ENCODE data around the gene BSDC1. TPM values are rescaled to one million over a fixed set of nuclear protein-coding genes. Genes with fewer than 3 reads are reported as not detected.

The BSDC1 gene
- total RNA-seq, 1 experiment from 2014 or later = 33.2 TPM

DNA sequence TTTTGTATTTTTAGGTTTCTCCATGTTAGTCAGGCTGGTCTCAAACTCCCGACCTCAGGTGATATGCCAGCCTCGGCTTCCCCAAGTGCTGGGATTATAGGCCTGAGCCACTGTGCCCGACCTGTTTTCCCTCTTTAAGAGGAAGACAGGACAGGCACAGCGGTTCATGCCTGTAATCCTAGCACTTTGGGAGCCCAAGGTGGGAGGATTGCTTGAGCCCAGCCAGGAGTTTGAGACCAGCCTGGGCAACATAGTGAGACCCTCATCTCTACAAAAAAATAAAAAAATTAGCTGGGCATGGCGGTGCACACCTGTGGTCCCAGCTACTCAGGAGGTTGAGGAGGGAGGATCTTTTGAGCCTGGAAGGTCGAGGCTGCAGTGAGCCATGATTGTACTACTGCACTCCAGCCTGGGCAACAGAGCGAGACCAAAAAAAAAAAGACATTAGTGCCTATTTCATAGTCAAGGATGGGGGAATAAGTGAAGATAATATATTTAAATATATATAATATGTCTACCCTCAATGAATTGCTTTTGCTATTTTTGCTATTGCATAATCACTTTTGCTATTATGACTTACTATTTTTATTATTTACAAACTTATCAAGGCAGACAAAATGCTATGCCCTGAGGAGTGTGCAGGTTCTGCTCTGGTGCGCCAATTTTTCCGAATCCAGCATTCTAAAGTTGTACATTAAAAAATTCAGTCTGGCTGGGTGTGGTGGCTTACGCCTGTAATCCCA is 75.9 kb downstream of the BSDC1 start:
- DNase-seq = no peak
- Histone ChIP-seq H3K4me1 (peaks cover 17% of the 10 kb centered on the region), H3K27me3 (replicated peaks; ENCODE audit: control insufficient read depth, insufficient read depth, low read length) (no peaks in the 10 kb centered on the region), H3K4me3 (ENCODE audit: low read depth, low read length) (no peak overlapping the region), H3K9me3 (no peaks in the 10 kb centered on the region), H3K36me3 (ENCODE audit: control insufficient read depth, insufficient read depth, low read length) (no peaks in the 10 kb centered on the region)
- TF ChIP-seq, protein P1, sequence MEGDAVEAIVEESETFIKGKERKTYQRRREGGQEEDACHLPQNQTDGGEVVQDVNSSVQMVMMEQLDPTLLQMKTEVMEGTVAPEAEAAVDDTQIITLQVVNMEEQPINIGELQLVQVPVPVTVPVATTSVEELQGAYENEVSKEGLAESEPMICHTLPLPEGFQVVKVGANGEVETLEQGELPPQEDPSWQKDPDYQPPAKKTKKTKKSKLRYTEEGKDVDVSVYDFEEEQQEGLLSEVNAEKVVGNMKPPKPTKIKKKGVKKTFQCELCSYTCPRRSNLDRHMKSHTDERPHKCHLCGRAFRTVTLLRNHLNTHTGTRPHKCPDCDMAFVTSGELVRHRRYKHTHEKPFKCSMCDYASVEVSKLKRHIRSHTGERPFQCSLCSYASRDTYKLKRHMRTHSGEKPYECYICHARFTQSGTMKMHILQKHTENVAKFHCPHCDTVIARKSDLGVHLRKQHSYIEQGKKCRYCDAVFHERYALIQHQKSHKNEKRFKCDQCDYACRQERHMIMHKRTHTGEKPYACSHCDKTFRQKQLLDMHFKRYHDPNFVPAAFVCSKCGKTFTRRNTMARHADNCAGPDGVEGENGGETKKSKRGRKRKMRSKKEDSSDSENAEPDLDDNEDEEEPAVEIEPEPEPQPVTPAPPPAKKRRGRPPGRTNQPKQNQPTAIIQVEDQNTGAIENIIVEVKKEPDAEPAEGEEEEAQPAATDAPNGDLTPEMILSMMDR (IDR thresholded peaks at IDR 0.05; ENCODE audit: insufficient read depth in 1 of 2, low read depth in 1 of 2, low read length in 1 of 2, severe bottlenecking in 1 of 2, unreplicated experiment in 1 of 2) = no peak
- Mint-ChIP-seq H3K27me3 (ENCODE audit: insufficient read depth, unreplicated experiment) (no peaks in the 10 kb centered on the region), H3K4me3 (ENCODE audit: unreplicated experiment) (no peak overlapping the region), H3K9me3 (ENCODE audit: unreplicated experiment) (no peaks in the 10 kb centered on the region), H3K4me1 (ENCODE audit: low read depth, unreplicated experiment) (peaks cover 17% of the 10 kb centered on the region), H3K36me3 (ENCODE audit: insufficient read depth, unreplicated experiment) (peaks cover 42% of the 10 kb centered on the region), H3K27ac (ENCODE audit: unreplicated experiment) (no peak overlapping the region)
- ChIA-PET POLR2A (no interaction called here), CTCF (no interaction called here)
- intact Hi-C loops (cut with micrococcal nuclease; ENCODE audit: unreplicated experiment) = no loop called here
- no TSS peak for BruUV-seq (replicated peaks)

GRCh38 chr1:32316903-32317277 is 77.4 kb downstream of the BSDC1 start:
- H3K4me3 ChIP-seq (ENCODE audit: low read depth, low read length) = no peak overlapping the region
- H3K27me3 ChIP-seq (replicated peaks; ENCODE audit: control insufficient read depth, insufficient read depth, low read length) = no peaks in the 10 kb centered on the region
- H3K36me3 ChIP-seq (ENCODE audit: control insufficient read depth, insufficient read depth, low read length) = no peaks in the 10 kb centered on the region
- H3K9me3 ChIP-seq = no peaks in the 10 kb centered on the region
- no peaks in the 10 kb centered on the region for H3K27me3 Mint-ChIP-seq (ENCODE audit: insufficient read depth, unreplicated experiment)
- H3K27ac Mint-ChIP-seq (ENCODE audit: unreplicated experiment) = no peak overlapping the region
- peaks cover 38% of the 10 kb centered on the region for H3K36me3 Mint-ChIP-seq (ENCODE audit: insufficient read depth, unreplicated experiment)
- H3K9me3 Mint-ChIP-seq (ENCODE audit: unreplicated experiment) = no peaks in the 10 kb centered on the region
- intact Hi-C loops (cut with micrococcal nuclease; ENCODE audit: unreplicated experiment) = loop anchor here (2.0 kb wide), 1 partner anchor 102 kb away; no protein-coding TSS in a partner anchor
- ChIA-PET CTCF (no interaction called here), POLR2A (no interaction called here)
- TF ChIP-seq, protein P1 (IDR thresholded peaks at IDR 0.05; ENCODE audit: insufficient read depth in 1 of 2, low read depth in 1 of 2, low read length in 1 of 2, severe bottlenecking in 1 of 2, unreplicated experiment in 1 of 2) = no peak
- DNase-seq = no peak
- H3K4me3 Mint-ChIP-seq (ENCODE audit: unreplicated experiment) = no peak overlapping the region
- BruUV-seq (replicated peaks) = no TSS peak
- H3K4me1 ChIP-seq = peaks cover 7% of the 10 kb centered on the region
- peaks cover 17% of the 10 kb centered on the region for H3K4me1 Mint-ChIP-seq (ENCODE audit: low read depth, unreplicated experiment)

Other genes starting within 250 kb of the BSDC1 start
- gene TXLNA, start 214.8 kb downstream of the BSDC1 start, total RNA-seq (2022) = 33.2 and 35.0 TPM in 2 replicates
- gene CCDC28B, start 193.8 kb downstream of the BSDC1 start, total RNA-seq (2022) = 3.7 and 3.9 TPM in 2 replicates
- gene IQCC, start 188.8 kb downstream of the BSDC1 start, total RNA-seq (2022) = 3.4 and 3.5 TPM in 2 replicates
- not detected in 2 replicates for gene DCDC2B, start 185.4 kb downstream of the BSDC1 start, total RNA-seq (2022)
- gene TMEM234, start 172.1 kb downstream of the BSDC1 start, total RNA-seq (2022) = 11.5 and 12.0 TPM in 2 replicates
- gene EIF3I, start 172.0 kb downstream of the BSDC1 start, total RNA-seq (2022) = 128 and 153 TPM in 2 replicates
- gene FAM167B, start 147.2 kb downstream of the BSDC1 start, total RNA-seq (2022) = 0.34 and 0.70 TPM in 2 replicates
- gene LCK, start 143.2 kb downstream of the BSDC1 start, total RNA-seq (2022) = 0.39 TPM in 1 of 2 replicates, not detected in the other
- 116 and 117 TPM in 2 replicates for gene HDAC1, start 102.4 kb downstream of the BSDC1 start, total RNA-seq (2022)
- gene MARCKSL1, start 58.2 kb downstream of the BSDC1 start, total RNA-seq (2022) = 150 and 159 TPM in 2 replicates
- gene FAM229A, start 32.0 kb downstream of the BSDC1 start, total RNA-seq (2022) = 2.1 and 2.6 TPM in 2 replicates
- gene TSSK3, start 31.9 kb downstream of the BSDC1 start, total RNA-seq (2022) = 2.5 and 2.6 TPM in 2 replicates
- gene ZBTB8B, start 70.6 kb upstream of the BSDC1 start, total RNA-seq (2022) = not detected in 2 replicates
- gene ZBTB8A, start 145.0 kb upstream of the BSDC1 start, total RNA-seq (2022) = 3.2 and 3.7 TPM in 2 replicates